Fibroblast of mammary gland (primary cell): ENCODE results near the gene GFI1B.
"Not testable (repeated sequence)": the region's sequence is repeated elsewhere in the genome, so short reads cannot be mapped to it uniquely, and the experiment has no call there.

Experiments
- DNase-seq: peaks from one replicate; pipeline ENCODE4 v3.0.0-alpha.2; 2010; ENCODE audit warnings: low read depth
- H3K4me3 ChIP-seq: 2 replicates; pipeline ENCODE4 v1.5.1; 2011; ENCODE audit warnings: low read depth, mild to moderate bottlenecking, low read length, moderate library complexity; ENCODE audit not compliant: control insufficient read depth
- TF ChIP-seq, protein P1 (sequence below): conservative IDR thresholded peaks from 2 replicates; pipeline ENCODE4 v1.5.1; 2011; ENCODE audit warnings: low read depth, low read length, inconsistent platforms; ENCODE audit not compliant: control insufficient read depth, insufficient read depth

GFI1B gene

GRCh38 chr9:132996526-132996925 lies 18.0 kb downstream of the GFI1B start:
- no peak overlapping the region for H3K4me3 ChIP-seq
- DNase-seq: no peak
- TF ChIP-seq, protein P1, sequence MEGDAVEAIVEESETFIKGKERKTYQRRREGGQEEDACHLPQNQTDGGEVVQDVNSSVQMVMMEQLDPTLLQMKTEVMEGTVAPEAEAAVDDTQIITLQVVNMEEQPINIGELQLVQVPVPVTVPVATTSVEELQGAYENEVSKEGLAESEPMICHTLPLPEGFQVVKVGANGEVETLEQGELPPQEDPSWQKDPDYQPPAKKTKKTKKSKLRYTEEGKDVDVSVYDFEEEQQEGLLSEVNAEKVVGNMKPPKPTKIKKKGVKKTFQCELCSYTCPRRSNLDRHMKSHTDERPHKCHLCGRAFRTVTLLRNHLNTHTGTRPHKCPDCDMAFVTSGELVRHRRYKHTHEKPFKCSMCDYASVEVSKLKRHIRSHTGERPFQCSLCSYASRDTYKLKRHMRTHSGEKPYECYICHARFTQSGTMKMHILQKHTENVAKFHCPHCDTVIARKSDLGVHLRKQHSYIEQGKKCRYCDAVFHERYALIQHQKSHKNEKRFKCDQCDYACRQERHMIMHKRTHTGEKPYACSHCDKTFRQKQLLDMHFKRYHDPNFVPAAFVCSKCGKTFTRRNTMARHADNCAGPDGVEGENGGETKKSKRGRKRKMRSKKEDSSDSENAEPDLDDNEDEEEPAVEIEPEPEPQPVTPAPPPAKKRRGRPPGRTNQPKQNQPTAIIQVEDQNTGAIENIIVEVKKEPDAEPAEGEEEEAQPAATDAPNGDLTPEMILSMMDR: no peak

DNA sequence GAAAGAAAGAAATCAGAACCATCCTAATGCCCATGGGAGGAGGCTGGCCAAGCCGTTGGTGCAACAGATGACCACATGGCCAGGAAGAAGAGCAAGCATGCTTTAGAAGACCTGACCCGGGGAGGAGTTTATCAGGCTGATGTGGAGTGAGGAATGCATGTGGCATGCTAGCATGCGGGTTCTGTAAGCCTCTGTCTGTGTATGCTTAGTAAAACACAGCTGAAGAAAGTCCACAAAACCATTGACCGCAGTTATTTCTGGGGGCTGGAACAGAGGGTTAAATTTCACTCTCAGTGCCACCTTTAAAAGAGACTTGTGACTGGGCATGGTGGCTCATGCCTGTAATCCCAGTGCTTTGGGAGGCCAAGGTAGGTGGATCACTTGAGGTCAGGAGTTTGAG lies 19.1 kb downstream of the GFI1B start:
- H3K4me3 ChIP-seq: no peak overlapping the region
- TF ChIP-seq, protein P1: no peak
- DNase-seq: peak; percentile 53

DNA sequence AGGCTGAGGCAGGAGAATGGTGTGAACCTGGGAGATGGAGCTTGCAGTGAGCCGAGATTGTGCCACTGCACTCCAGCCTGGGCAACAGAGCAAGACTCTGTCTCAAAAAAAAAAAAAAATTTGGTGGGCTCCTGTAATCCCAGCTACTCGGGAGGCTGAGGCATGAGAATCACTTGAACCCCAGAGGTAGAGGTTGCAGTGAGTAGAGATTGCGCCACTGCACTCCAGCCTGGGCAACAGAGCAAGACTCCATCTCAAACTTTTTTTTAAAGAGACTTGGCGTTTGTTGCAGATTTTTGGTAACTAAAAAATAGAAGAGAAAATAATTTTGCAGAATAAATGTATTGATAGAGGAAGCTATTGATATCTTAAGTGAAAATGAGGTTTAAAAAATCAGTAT lies 19.7 kb downstream of the GFI1B start:
- not testable (repeated sequence) for DNase-seq, H3K4me3 ChIP-seq

GRCh38 chr9:132998831-132999635 lies 20.5 kb downstream of the GFI1B start:
- TF ChIP-seq, protein P1: no peak
- no peak for DNase-seq
- H3K4me3 ChIP-seq: no peak overlapping the region

- no peak for DNase-seq
- H3K4me3 ChIP-seq: no peak overlapping the region
- TF ChIP-seq, protein P1: no peak
These were observed 23.9 kb downstream of the GFI1B start for GRCh38 chr9:133002147-133003070.

- no peak overlapping the region for H3K4me3 ChIP-seq
- TF ChIP-seq, protein P1: no peak
- DNase-seq: no peak
These were observed 24.6 kb downstream of the GFI1B start for GRCh38 chr9:133003071-133003461.

GRCh38 chr9:133003671-133004090 lies 25.2 kb downstream of the GFI1B start:
- no peak overlapping the region for H3K4me3 ChIP-seq
- TF ChIP-seq, protein P1: no peak
- no peak for DNase-seq
